HUDEP-2 (cell line): ENCODE data around the gene PHLDA3.

Experiments used
- DNase-seq, 76 experiments: peaks; one replicate each; lab custom pipeline; 2025; ENCODE audit not compliant: unreplicated experiment in 76 of 76; lab: John Stamatoyannopoulos, UW

PHLDA3 gene

DNA sequence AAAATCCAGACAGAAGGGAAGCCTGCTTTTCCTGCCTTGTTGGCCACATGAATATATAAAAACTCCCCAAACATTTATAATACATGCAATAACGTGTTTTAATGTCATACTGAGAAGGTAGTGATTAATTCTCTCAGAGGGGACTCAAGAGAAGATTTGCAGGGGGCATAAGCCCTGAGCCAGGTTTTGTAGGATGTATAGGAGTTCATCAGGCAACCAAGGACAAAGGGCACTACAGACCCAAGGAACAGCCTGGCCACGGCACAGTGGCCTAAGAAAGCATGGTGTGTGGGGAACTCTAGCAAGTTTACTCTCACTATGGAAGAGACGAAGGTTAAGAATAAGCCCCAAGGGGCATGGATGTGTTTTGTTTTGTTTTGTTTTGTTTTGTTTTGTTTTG, 32.0 kb downstream of the PHLDA3 start:
- DNase-seq = no peak

DNA sequence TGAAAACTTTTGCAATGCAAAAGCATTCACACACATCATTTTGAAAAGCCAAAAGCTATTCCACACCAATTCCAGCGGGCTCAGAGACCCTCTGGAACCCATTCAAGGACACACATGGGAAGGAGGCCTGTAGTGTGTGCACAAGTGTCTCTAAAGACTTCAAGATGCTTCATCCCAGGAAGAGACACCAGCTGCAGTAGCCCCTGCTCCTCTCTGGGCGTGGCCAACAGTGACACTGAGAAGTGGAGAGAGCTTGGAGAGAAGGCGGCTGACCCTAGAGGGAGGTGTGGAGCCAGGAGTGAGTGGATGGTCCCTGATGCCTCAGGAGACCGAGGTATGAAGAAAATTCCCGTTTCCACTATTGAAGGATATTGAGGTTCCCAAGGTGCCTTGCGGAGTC, 32.6 kb downstream of the PHLDA3 start:
- no peak for DNase-seq

DNA sequence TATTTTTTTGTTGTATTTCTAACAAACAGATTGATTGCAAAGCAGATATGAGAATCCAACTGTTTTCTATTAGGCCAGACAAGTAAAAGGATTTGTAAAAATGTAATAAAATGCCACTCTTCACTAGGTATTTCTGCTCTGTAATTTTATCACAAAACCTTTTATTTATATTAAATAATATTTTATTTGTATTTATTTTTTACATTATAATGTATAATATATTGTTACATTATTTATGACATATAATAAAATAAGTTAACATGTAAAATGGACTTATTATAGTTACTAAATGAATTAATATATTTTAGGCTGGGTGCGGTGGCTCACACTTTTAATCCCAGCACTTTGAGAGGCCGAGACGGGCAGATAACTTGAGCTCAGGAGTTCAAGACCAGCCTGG, 34.7 kb downstream of the PHLDA3 start:
- no peak for DNase-seq

DNA sequence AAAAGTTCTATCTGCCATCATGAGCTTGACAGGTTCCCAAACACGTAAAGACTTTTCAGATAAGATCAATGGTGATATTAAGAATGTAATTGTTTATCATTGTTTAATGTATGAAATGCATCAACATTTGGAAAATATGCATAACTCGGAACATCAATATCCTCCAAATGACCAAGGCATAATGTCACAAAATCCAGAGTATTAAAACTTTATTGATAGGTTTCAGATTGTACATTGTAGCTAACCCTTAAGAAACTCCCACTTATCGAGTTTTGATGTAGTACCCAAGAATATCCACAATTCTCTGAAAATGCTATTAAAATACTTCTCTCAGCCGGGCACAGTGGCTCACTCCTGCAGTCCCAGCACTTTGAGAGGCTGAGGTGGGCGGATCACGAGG, 35.4 kb downstream of the PHLDA3 start:
- DNase-seq = no peak

DNA sequence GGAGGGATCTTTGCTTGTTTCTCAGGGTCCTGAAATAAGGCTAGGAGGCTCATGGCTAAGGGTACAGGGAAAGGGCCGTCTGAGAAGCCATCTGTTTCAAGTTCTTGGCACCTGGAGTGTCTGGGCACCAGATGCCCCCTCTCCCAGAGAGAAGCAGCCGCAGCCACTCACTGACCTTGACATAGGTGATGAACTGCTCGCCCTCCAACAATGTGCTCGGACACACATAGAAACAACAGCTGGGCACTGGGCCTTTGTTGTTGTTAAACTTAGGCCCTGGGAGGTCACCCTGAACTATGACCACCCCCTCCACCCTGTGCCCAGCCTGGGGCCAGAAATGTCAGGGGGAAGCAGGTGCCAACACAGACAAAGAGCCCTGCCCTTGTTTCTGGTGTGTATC, 38.2 kb downstream of the PHLDA3 start:
- no peak for DNase-seq

DNA sequence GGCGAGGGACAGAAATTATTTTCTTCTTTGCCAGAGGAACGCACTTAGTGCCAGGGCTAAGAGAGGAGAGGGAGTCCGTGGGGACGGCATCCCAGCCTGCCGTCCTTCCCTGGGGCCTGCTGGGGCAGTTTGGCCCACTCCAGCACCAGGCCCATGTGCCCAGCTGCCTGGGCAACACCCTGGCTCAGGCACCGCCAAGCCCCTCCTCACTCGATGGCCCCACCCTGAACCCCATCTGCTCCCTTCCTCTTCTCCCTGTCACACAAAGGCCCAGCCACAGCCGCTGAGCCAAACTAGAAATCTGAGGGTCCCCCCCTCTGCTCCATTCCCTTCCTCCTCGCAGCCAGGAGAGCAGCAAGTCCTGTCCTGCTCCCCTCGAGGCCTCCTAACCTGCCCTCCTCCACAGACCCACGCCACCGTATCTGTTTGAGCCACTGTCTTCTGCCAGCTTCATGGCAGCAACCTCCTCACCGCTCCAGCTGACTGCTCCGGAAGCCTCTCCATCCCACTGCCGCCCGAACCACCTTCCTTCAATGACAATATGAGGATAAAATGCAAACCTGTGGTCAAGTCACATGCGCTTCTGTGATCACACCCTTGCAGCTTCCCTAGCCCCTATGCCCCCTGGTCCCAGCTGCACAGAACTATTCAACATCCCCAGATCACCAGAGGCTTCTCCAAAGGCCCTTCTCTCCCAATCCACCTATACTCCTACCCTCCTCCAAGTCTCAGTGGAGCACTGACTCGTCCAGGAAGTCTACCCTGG, 39.1 kb downstream of the PHLDA3 start:
- no peak for DNase-seq

DNA sequence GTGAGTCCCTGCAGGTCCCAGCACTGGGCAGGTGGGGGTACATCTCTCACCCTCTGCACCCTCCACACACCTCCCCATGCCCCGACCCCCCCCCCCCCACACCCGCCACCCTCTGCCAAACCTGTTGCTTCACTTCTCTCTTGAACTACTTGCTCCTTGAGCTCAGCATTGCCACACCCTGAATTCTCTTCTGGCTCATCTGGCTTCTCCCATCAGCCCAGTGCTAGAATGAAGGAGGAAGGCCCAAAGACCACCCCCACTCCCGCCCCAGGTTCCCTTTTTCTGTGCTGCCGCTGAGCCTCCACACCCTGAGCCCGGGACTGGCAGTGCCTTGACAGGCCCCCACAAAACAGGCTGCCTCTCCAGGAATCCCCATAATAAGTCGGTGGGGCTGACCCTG, 41.0 kb downstream of the PHLDA3 start:
- no peak for DNase-seq

DNA sequence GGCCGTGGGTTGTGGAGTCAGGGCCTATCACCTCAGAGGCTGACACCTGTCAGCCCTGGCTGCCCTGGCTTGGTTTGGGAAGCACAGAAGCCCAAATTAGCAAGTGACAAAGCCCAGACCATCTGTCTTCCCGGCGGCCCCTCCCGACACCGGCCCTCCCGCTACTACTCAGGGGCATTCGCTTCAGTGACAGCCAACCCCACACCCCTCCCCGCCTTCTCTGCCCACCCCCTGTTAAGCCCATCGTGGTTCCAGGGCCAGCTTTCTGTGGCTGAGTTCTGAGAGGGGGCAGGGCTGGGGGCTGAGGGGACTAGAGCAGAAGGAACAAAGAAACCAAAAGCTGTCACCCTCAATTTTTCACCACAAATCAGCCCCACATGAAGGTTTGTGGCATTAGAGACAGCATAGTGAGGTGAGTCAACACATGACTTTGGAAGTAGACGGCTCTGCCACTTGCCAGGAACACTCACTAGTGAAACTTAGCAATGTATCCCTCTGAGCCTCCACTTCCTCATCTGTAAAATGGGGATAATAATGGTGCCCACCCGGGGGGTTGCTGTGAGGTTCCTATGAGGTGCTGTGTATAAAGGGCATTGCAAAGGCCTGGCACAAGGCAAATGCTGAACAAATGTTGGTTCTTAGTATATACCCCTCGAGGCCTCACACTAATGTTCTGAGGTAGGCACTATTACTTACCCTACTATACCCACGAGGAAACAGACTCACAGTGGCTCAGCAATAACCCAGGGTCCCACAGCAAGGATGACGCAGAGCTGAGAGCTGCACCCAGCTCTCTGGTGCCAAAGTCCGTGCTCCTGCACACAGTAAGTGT, 42.3 kb downstream of the PHLDA3 start:
- no peak for DNase-seq

DNA sequence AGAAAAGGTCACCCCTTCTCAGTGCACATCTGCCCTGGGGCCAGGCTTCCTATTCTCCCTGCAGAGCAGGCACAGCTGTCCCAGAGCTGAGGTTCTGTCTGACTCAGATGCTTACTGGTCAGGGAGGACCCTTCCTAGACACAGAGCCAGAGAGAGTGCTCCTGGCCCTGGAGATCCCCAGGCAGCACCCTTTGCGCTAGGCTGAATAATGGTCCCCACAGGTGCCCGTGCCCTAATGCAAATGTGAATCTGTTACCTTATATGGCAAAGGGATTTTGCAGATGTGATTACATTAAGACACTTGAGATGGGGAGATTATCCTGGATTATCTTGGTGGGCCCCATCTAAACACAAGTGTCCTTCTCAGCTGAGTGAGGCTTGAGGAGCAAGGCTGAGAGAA, 44.8 kb downstream of the PHLDA3 start:
- DNase-seq = no peak

DNA sequence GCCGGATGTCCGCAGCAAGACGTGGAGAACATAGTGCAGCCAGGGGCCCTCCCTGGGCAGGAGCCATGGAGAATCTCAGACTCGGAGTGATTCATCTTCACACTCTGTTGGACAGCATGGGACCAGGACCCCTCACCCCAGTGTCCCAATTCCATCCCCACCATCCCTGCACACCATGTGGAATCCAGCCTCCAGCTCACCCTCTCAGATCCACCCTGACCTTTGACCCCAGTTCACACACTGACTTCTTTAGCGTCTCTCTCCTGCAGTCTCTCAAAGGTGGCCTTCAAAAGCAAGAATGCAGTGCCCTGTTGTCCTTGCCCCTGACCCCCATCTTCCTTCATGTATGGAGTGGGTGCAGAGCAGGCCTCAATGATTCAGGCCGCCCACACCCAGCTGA, 45.3 kb downstream of the PHLDA3 start:
- DNase-seq = no peak

DNA sequence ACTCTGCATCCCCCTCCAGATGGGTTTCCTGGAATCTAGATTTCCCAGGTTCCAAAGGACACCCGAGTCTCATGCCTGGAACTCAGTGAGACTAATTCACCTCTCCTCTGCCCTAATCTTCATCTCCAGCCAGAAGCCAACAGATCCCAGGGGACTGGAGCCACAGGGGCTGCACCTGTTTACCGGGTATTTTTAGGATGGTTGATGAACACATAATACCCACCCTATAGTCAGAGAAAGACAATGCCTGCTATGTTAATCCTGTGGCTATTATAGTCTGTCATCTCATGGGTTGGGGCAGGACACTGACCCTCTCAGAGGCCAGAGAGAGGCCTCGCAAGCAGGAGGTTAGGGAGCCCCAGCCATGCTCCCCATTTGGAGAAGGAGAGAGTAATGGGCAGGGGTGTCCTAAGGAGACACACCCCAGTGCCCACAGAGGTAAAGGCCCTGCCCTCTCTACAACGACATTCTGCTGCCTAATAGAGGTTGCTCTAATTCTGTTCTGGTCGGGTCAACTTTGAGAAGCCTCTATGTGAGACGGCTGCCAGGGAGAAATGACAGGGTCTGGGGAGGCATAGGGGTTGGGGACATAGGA, 46.5 kb downstream of the PHLDA3 start:
- DNase-seq = no peak

DNA sequence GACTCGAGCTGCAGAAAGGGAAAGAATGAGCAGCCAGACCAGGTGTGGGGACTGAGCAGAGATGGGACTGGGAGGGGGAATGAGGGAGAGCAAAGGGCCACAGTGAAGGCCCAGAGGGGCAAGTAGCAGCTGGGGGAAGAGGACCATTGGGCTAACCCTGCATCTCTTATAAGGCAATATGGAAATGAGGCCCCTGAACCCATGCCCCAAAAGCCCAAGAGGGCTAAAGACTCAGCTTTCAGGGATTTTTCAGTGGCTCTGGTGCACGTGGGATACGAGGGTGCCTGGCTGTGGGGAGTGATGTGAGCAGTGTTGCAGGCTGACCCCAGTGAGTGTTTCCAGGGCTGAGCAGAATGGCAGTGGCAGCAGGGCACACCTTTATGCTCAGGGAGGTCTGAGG, 47.0 kb downstream of the PHLDA3 start:
- no peak for DNase-seq

DNA sequence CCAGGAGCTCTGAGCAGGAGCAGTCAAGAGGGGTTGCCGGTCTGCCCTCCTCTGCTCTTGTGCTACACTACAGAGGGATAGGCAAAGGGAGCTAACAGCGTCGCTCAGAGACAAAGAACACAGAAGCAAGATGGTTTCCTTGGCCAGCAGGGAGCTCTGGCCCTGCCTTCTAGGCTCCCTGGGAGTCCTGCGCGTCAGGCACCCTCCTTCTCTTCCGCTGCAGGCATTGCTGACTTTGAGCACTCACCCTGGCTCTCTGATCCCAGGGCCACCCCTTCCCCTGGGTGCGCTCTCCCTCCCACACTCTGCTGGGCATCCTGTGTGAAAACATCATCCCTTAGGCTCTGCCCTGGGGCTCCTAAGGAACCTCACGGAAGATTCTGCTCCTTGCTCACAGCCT, 47.9 kb downstream of the PHLDA3 start:
- DNase-seq = no peak

DNA sequence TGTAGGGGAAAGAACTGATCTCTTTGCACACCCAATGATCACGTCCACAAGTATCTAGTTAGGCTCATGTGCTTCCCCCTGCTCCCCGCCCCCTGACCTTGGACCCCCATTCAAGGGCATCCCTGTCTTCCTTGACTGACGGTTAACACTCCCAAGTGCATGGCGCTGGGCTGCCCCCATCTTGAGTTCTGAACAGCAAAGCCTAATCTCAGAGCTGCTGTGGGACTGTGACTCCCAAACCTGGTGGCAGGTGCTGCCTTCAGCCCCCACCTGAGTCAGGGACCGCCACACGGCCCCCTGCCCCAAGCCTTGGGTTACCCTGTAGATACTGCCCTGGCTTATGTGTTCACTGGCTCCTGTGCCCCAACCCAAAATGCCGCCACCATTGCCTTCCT, 48.4 kb downstream of the PHLDA3 start:
- no peak for DNase-seq

DNA sequence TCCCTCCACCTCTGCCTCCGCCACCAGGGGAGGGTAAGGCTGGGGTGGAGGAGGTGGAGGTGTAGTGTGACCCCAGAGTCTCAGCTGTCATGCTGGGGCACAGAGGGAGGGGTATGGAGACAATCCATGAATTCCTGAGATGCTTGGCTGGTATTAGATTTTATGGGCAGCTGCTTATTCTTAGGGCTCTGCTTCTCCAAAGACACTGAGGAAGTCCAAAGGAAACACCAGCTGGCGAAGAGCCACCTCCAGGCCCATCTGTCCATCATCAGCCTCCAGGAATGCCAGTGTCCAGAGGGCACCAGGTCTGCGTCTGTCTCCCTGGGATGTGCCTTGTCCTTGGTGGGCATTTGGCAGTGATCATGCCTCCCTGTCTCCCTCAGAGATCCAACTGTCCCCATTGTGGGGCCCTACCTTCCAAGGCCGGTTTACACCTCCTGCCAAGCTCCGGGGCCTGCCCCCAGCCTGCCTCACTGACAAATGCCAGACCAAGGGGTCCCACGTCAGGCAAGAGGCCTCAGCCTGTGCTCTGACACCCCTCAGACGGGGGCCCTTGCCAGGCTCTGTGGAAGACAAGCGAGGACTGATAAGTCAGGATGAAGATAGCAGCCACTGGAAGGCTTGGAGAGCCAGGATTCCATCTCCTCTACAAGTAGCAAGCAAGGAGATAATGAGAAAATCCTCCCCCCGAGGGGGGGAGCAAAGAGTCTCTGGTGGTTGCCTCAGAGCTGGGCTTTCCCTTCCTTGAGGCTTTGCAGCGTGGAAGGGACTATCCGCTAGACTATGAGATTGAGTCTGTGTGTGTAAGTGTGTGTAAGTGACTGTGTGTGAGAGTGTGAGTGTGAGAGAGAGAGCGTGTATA, 49.0 kb downstream of the PHLDA3 start:
- no peak for DNase-seq

DNA sequence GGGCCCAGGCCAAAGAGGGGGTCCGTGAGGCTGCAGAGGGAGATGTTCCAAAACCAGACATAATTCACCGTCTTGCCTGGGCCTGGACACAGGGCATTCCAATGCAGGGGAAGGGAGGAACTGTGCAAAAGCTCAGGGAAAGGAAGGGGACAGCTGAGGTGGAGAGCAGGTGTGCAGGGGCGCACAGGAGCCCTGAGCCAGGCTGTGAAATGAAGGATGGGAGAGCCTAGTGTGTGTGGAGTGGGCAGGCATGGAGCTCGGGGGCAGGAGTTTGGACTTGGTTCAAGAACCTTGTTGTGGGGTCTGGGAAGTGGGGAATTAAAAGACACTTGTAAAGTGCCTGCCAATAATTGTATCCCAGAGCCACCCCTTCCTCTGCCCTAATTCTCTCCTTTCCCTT, 49.7 kb downstream of the PHLDA3 start:
- DNase-seq = no peak

DNA sequence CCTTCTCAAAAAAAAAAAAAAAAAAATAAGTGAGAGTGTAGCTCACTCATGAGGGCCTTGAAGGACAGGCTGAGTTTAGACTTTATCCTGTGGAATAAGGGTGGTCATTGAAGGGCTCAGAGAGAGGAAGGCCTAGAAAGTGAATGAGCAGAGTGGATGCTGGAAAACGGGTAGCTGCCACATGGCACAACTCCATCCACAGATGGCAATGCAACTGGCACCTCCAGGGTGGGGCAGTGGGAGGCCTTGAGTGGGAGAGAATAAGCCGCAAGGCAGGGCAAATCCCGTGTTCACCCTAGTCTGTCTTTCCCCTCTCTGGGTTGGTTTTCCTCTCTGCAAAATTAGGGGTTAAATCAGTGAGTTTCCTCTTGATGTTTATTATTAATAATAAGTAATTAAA, 50.5 kb downstream of the PHLDA3 start:
- DNase-seq = no peak
